AG10803 (cell line): Measurements from ENCODE around the gene RNU1-2.

Source experiments
- DNase-seq: peaks from one replicate; pipeline ENCODE4 v3.0.0; 2010; ENCODE audit warnings: low read depth
- H3K4me3 ChIP-seq: 2 replicates; pipeline ENCODE4 v1.5.1; 2011; ENCODE audit warnings: mild to moderate bottlenecking, low read length, control low read depth
- TF ChIP-seq, protein P1 (sequence below): conservative IDR thresholded peaks from 2 replicates; pipeline ENCODE4 v1.5.1; 2011; ENCODE audit warnings: mild to moderate bottlenecking, low read length, control low read depth, inconsistent platforms

RNU1-2 gene

DNA sequence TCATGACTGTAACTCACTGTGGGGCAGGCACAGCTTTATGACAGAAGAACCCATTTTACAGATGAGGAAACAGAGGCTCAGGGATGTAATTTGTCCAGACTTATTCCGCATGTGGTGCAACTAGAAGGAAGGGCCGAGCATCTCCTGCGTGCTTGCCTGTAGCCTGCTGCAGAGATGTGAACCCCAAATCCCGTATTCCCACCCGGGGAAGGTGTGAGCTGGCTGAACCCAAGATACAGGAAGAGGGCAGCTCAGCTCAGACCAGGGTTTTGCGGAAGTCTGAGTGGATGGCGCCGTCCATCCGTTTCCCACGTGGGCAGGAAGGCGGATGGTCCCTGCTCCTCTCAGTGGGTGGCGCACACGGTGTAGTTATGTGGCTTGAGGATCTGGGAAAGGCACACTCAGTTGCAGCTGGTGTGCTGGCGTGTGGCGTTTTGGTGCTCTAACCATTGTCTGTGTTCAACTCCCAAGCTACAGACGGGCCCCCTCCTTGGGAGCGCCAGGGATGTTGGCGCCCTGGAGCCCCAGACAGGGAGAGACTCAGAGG is 27.2 kb downstream of the RNU1-2 start:
- no peak overlapping the region for H3K4me3 ChIP-seq
- DNase-seq = no peak
- TF ChIP-seq, protein P1, sequence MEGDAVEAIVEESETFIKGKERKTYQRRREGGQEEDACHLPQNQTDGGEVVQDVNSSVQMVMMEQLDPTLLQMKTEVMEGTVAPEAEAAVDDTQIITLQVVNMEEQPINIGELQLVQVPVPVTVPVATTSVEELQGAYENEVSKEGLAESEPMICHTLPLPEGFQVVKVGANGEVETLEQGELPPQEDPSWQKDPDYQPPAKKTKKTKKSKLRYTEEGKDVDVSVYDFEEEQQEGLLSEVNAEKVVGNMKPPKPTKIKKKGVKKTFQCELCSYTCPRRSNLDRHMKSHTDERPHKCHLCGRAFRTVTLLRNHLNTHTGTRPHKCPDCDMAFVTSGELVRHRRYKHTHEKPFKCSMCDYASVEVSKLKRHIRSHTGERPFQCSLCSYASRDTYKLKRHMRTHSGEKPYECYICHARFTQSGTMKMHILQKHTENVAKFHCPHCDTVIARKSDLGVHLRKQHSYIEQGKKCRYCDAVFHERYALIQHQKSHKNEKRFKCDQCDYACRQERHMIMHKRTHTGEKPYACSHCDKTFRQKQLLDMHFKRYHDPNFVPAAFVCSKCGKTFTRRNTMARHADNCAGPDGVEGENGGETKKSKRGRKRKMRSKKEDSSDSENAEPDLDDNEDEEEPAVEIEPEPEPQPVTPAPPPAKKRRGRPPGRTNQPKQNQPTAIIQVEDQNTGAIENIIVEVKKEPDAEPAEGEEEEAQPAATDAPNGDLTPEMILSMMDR = no peak

DNA sequence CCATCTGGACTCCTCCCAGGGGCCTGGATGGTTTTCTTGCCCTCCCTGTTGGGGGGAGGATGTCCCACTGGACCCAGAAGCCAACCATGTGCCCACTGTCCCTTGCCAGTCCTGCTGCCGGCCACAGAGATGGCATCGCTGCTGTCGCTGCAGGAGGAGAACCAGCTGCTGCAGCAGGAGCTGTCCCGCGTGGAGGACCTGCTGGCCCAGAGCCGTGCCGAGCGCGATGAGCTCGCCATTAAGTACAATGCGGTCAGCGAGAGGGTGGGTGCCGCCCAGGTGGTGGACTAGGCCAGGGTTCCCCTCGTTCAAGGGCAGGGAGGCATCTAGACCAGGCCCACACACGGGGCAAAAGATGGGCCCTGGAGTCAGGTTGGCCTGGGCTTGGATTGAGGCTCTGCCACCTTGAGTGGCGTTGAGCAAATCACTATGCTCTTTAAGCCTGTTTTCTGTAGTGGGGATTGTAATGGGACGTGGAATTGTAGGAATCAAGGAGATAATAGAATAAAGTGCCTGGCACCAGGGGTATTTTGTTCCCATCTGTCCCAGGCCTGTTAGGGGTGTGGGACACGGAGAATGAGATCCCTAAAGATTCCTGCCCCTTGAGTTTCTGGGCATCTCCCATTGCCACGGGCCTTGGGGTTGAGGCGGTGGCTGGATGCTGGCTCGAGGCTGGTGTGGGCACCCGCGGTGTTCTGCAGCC is 28.6 kb downstream of the RNU1-2 start:
- TF ChIP-seq, protein P1 = no peak
- H3K4me3 ChIP-seq = no peak overlapping the region
- DNase-seq = no peak

DNA sequence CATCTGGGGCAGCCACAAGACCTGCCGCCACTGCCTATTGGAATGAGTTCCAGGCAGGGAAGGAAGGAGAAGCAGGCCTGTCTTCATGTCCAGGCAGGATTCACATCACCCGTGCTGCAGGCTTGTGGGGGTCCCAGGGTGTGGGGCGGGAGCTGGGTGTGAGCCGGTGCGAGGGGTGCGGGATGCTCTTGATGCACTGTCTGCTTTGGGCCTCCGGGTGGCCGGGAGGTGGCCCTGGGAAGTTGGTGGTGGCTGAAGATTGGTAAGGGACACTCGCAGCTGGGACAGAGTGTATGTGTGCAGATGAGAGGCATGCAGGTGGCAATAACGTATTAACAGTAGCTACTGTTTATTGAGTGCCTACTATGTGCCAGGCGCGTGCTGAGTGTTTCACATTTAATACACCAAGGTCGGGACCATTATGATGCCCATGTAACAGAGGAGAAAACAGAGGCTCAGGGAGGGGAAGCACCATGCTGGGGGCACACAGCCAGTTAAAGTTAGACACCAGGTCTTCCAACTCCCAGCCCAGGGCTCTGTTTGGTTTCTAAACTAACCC is 29.2 kb downstream of the RNU1-2 start:
- DNase-seq = no peak
- TF ChIP-seq, protein P1 = no peak; the same call in 1 of the 2 replicates
- H3K4me3 ChIP-seq = no peak overlapping the region

DNA sequence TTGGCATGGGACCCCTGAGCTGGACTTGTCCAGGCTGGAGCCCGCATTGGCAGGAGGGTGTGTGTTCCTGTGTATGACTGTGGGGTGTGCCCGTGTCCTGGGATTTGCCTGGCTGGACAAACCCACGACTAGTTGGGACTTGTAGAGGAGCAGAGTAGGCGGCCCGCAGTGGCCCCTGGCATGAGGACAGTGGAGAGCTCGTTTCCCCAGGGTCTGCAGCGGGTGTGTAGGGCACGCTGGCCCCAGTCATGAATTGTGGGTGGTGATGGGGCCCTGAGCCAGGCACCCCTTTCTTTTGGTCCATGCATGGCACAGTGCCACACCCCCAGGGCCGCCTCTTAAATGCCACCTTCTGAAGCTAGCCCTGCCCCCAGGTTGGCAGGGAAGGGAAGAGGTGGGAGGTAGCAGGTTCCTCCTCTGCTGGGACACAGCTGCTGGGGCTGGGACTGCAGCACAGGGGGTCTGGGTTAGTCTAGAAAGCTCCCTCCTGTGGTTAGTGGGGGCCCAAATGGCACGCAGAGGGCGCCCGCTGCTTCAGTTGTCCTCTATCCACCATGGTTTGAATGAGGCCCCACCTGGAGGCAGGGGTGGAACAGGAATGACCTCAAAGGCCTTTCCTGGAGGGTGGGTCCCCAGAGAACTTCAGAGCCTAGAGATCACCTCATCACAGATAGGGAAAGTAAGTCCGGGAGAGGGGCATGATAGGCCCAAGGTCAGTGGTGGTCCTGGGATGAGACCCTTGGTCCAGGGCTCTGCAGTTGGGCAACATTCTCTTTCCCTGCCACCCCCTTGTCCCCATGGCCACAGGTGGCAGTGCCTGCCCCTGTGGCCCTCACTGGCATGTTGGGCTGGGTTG is 30.1 kb downstream of the RNU1-2 start:
- TF ChIP-seq, protein P1 = no peak
- no peak for DNase-seq

DNA sequence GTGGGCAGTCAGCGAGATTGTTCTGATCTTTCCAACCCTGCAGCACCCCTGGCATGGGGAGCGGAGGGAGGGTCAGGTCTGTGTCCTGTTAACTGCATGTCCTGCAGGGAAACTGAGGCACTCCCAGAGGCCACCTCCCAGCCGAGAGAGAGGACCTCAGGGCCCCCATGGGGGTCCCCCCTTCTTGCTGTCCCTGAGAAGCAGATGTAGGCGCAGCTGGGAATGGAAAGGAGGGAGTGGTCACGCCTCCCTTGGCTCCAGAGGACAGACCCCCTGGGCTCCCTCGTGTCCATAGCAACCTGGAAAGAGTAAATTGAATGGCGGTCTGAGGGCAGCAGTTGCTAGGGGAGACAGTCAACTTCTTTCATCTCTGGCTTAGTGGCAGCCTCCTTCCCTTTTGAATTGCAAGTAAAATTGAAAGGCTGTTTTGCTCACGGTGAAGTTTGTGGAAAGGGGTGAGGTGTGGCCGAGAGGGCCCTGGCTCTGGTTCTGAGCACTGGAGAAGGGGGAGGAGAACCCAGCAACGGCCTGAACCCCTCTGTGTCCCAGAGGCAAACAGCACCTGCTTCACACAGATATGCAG is 30.8 kb downstream of the RNU1-2 start:
- no peak overlapping the region for H3K4me3 ChIP-seq
- DNase-seq = no peak
- TF ChIP-seq, protein P1 = no peak

More for the DNA sequence above, 30.1 kb downstream of the RNU1-2 start:
- no peak overlapping the region for H3K4me3 ChIP-seq

DNA sequence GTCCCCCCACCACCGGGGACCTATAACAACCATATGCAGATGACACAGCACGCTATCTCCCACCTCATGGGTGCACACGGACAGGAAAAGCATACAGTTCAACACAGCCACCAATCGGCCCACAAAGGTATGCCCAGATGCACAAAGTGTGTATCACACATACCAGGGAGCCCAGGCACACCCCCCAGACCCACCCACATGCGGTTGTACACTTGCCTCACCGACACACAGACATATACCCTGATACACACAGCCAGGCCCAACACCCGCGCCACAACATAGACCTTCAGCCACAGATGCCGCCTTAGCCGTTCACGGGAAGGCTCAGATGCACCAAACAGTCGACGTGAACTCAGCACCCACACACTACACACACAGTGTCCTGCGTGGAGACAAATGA is 31.5 kb downstream of the RNU1-2 start:
- TF ChIP-seq, protein P1 = no peak
- DNase-seq = no peak
- H3K4me3 ChIP-seq = no peak overlapping the region
